GM12878 (cell line): ENCODE data around the gene NCBP2L. TPM values are rescaled to one million over a fixed set of nuclear protein-coding genes. Genes with fewer than 3 reads are reported as not detected.

ENCODE experiments used
- ATAC-seq: fragments of 200-7000 bp; cut with Tn5 transposase; 3 replicates; pipeline ENCODE4 v1.9.1; 2020; ENCODE audit warnings: mild to moderate bottlenecking, moderate library complexity
- BruUV-seq: library from RNA; stranded (reverse); fragments of 400-500 nt; replicated peaks from 2 replicates; lab custom pipeline; 2021; lab: Mats Ljungman, UMichigan
- CTCF ChIA-PET: fragments of 300-600 bp; sonication (Branson Sonifier 250); formaldehyde crosslinking; extraction: SDS; loops from one replicate; lab custom pipeline; 2021; ENCODE audit warnings: inconsistent platforms; lab: Yijun Ruan, JAX
- POLR2A ChIA-PET: fragments of 350-600 bp; formaldehyde crosslinking; extraction: SDS; loops from one replicate; lab custom pipeline; 2021; ENCODE audit warnings: inconsistent platforms; lab: Charles Lee
- RAD21 ChIA-PET: fragments of 300-600 bp; sonication (Branson Sonifier 250); formaldehyde crosslinking; loops from one replicate; lab custom pipeline; 2023; ENCODE audit warnings: antibody characterized with exemption; ENCODE audit not compliant: unreplicated experiment; lab: Charles Lee
- SMC1A ChIA-PET: fragments of 300-600 bp; sonication (Branson Sonifier 250); formaldehyde crosslinking; loops from one replicate; lab custom pipeline; 2023; ENCODE audit not compliant: unreplicated experiment, uncharacterized antibody; lab: Charles Lee
- DNase-seq: peaks from one replicate; pipeline ENCODE4 v3.0.0-alpha.2; 2011; ENCODE audit warnings: low read depth, low spot score
- FAIRE-seq: peaks from 3 replicates; lab custom pipeline; 2011; peaks lifted over from hg19 to GRCh38; lab: Jason Lieb, UNC
- H2AFZ ChIP-seq: 2 replicates; pipeline ENCODE4 v1.6.0; 2011; ENCODE audit warnings: low read depth, low read length, control low read depth; ENCODE audit not compliant: control insufficient read depth
- H3K27ac ChIP-seq: 2 replicates; pipeline ENCODE4 v1.5.1; 2011; ENCODE audit warnings: control low read depth; ENCODE audit not compliant: control insufficient read depth, insufficient read depth
- H3K27me3 ChIP-seq, 2 experiments: replicated peaks in 1 of 2; 2 replicates each; pipeline versions ENCODE4 v1.6.0 to v1.6.1; 2011; ENCODE audit warnings: low read length in 1 of 2; ENCODE audit not compliant: control insufficient read depth in 2 of 2, insufficient read depth in 2 of 2
- H3K36me3 ChIP-seq, 2 experiments: 2 replicates each; pipeline ENCODE4 v1.5.1; 2011; ENCODE audit warnings: low read length in 1 of 2; ENCODE audit not compliant: control insufficient read depth in 2 of 2, insufficient read depth in 2 of 2
- H3K4me1 ChIP-seq: 2 replicates; pipeline ENCODE4 v1.6.1; 2011; ENCODE audit warnings: mild to moderate bottlenecking, low read length, moderate library complexity, mixed read lengths; ENCODE audit not compliant: control insufficient read depth, insufficient read depth
- H3K4me2 ChIP-seq: 2 replicates; pipeline ENCODE4 v1.6.0; 2011; ENCODE audit warnings: control low read depth; ENCODE audit not compliant: control insufficient read depth, insufficient read depth
- H3K4me3 ChIP-seq: fragments of 200-600 bp; sonication (generic); 2 replicates; pipeline ENCODE4 v1.5.1; 2016
- H3K79me2 ChIP-seq: 2 replicates; pipeline ENCODE4 v1.6.0; 2011; ENCODE audit warnings: low read length; ENCODE audit not compliant: control insufficient read depth, insufficient read depth
- H3K9ac ChIP-seq: 2 replicates; pipeline ENCODE4 v1.8.0; 2011; ENCODE audit warnings: low read length, control low read depth, mixed read lengths; ENCODE audit not compliant: control insufficient read depth, insufficient read depth
- H3K9me3 ChIP-seq: replicated peaks from 3 replicates; pipeline ENCODE4 v1.5.1; 2011; ENCODE audit warnings: mild to moderate bottlenecking, low read length; ENCODE audit not compliant: control insufficient read depth, insufficient read depth
- H4K20me1 ChIP-seq: 2 replicates; pipeline ENCODE4 v1.6.0; 2011; ENCODE audit not compliant: control insufficient read depth, insufficient read depth
- CHD2 ChIP-seq: IDR thresholded peaks from 2 replicates; pipeline ENCODE4 v1.6.1; 2011; ENCODE audit warnings: low read depth, low read length, improper control_type of control experiment, borderline replicate concordance
- CTCF ChIP-seq, 3 experiments: IDR thresholded peaks in 2 of 3; conservative IDR thresholded peaks in 1 of 3; 2 replicates each; pipeline ENCODE4 v1.5.1; 2011; ENCODE audit warnings: low read depth in 3 of 3, low read length in 3 of 3, mild to moderate bottlenecking in 3 of 3, control low read depth in 2 of 3, moderate library complexity in 2 of 3, inconsistent platforms in 1 of 3, mixed read lengths in 1 of 3; ENCODE audit not compliant: control insufficient read depth in 2 of 3, insufficient read depth in 1 of 3; ENCODE audit errors: extremely low read depth in 1 of 3
- CUX1 ChIP-seq: IDR thresholded peaks from 2 replicates; pipeline ENCODE4 v1.6.1; 2012; ENCODE audit warnings: improper control_type of control experiment, low read depth, low read length; ENCODE audit not compliant: insufficient replicate concordance
- IRF4 ChIP-seq: IDR thresholded peaks from 2 replicates; pipeline ENCODE4 v1.6.1; 2011; ENCODE audit warnings: low read depth, low read length
- MLLT1 ChIP-seq: fragments of 450-650 bp; IDR thresholded peaks from 2 replicates; pipeline ENCODE4 v1.6.1; 2016; ENCODE audit warnings: mild to moderate bottlenecking
- RUNX3 ChIP-seq: IDR thresholded peaks from 2 replicates; pipeline ENCODE4 v1.6.1; 2012; ENCODE audit warnings: low read length, inconsistent platforms
- WRNIP1 ChIP-seq: IDR thresholded peaks from 2 replicates; pipeline ENCODE4 v1.6.1; 2011; ENCODE audit warnings: low read depth, low read length, improper control_type of control experiment, borderline replicate concordance
- ZBED1 ChIP-seq: IDR thresholded peaks from 2 replicates; pipeline ENCODE4 v1.6.1; 2016; ENCODE audit warnings: borderline replicate concordance
- ZBTB11 ChIP-seq: fragments of 450-650 bp; formaldehyde crosslinking; IDR thresholded peaks from 2 replicates; pipeline ENCODE4 v1.5.0; 2022; ENCODE audit warnings: mild to moderate bottlenecking, missing genetic modification characterization
- WGBS: methylation state at CpG from one replicate; pipeline ENCODE4 v1.1.6; 2016; ENCODE audit warnings: low lambda C conversion rate; ENCODE audit not compliant: insufficient replicate concordance, insufficient coverage; ENCODE audit errors: missing lambda C conversion rate; 5-methylcytosine and 5-hydroxymethylcytosine counted together
- in situ Hi-C: fragments of 300-500 bp; cut with MboI; formaldehyde crosslinking; loops from 9 replicates; pipeline ENCODE4 v1.14.3; 2018; ENCODE audit warnings: mixed read lengths
- intact Hi-C: fragments of 100-400 bp; cut with micrococcal nuclease; formaldehyde crosslinking; loops from one replicate; pipeline ENCODE4 v1.14.2; 2022; ENCODE audit not compliant: unreplicated experiment
- polyA plus RNA-seq, 11 experiments: library from polyadenylated mRNA; depleted of rRNA in 4 of 11; unstranded in 6 of 11; stranded (reverse) in 5 of 11; fragments of >200 nt; fragmentation: Nextera tagmentation in 4 of 11; fragmentation: Illumina TruSeq in 1 of 11; extraction: Ambion mirVana in 4 of 11; extraction: Trizol in 1 of 11; gene quantifications; 1 replicate in 1 of 11; 2 replicates in 10 of 11; pipeline versions ENCODE4 v1.2.1 to v1.2.3, GENCODE V29; 2011 to 2016; ENCODE audit warnings: inconsistent platforms in 2 of 11, missing spikeins in 2 of 11, low read depth in 1 of 11
- total RNA-seq, 4 experiments: library from RNA; depleted of rRNA in 3 of 4; stranded (reverse); fragments of >200 nt in 3 of 4; fragmentation: Illumina TruSeq in 1 of 4; extraction: Trizol in 1 of 4; gene quantifications; 2 replicates each; pipeline versions ENCODE4 v1.2.1 to v1.2.3, GENCODE V29; 2013 to 2021

Gene NCBP2L
- total and polyA plus RNA-seq, 10 of the 15 experiments (the other 5 are each of a cell fraction or from before 2014, with no cell fraction given) = not detected

GRCh38 chrX:107741404-107741790 is 36.1 kb upstream of the NCBP2L start:
- Histone ChIP-seq H3K36me3 (no peaks in the 10 kb centered on the region), H3K27me3 (no peaks in the 10 kb centered on the region; a peak in 1 of 4 replicates), H3K79me2 (no peaks in the 10 kb centered on the region), H3K9ac (no peak overlapping the region; the same call in 1 of the 2 replicates), H3K4me1 (peaks cover 6% of the 10 kb centered on the region), H3K4me2 (peak overlapping the region; percentile 69), H3K4me3 (peak overlapping the region; percentile 32; the same call in 1 of the 2 replicates), H3K9me3 (no peaks in the 10 kb centered on the region), H2AFZ (peak overlapping the region; percentile 71), H4K20me1 (no peaks in the 10 kb centered on the region), H3K27ac (no peak overlapping the region)
- FAIRE-seq = no peak
- ChIA-PET SMC1A (interaction anchor here (0.8 to 4.4 kb wide), 8 partner anchors 9 to 34 kb away, joined by 3 to 28 read pairs (median 4); partner anchors contain the start of genes NCBP2L and TSC22D3), RAD21 (interaction anchor here (1.0 to 2.5 kb wide), 3 partner anchors 12 to 69 kb away, joined by 3 to 14 read pairs (median 9); partner anchors contain the start of genes NCBP2L and TSC22D3), CTCF (interaction anchor here (1.4 to 2.9 kb wide), 5 partner anchors 12 to 68 kb away, joined by 4 to 12 read pairs (median 9); no protein-coding TSS in a partner anchor), POLR2A (interaction anchor here (0.8 to 2.3 kb wide), 5 partner anchors 10 to 26 kb away, joined by 3 to 6 read pairs (median 3); no protein-coding TSS in a partner anchor)
- ATAC-seq = no peak
- TF ChIP-seq MLLT1 = no peak
- TF ChIP-seq CUX1 = no peak
- no peak for TF ChIP-seq IRF4
- TF ChIP-seq CHD2 = no peak
- no peak for TF ChIP-seq RUNX3
- no peak for TF ChIP-seq WRNIP1
- TF ChIP-seq ZBED1 = no peak
- no peak for TF ChIP-seq CTCF (IDR thresholded peaks at IDR 0.05 in 2 of 3, conservative IDR thresholded peaks at IDR 0.05 in 1 of 3; ENCODE audit: control insufficient read depth in 2 of 3, extremely low read depth in 1 of 3, insufficient read depth in 1 of 3, low read depth in 3 of 3, low read length in 3 of 3)
- no peak for TF ChIP-seq ZBTB11
- intact Hi-C loops = no loop called here
- no peak for DNase-seq
- BruUV-seq = no TSS peak
- 35% methylated on average over 7 of the region's 7 CpGs for WGBS
- in situ Hi-C loops = no loop called here
